Heart left ventricle (tissue), 16 donors: Measurements from ENCODE around the gene SYNGR1. TPM values are rescaled to one million over a fixed set of nuclear protein-coding genes. Genes with fewer than 3 reads are reported as not detected.
"Not testable (repeated sequence)": the region's sequence is repeated elsewhere in the genome, so short reads cannot be mapped to it uniquely, and the experiment has no call there.

ENCODE experiments used
- ATAC-seq, 4 donors: fragments of 200-7000 bp; cut with Tn5 transposase; one replicate each; pipeline ENCODE4 v1.9.1; 2020 to 2022; ENCODE audit warnings: moderate library complexity in 4 of 4, mild to moderate bottlenecking in 3 of 4, moderate number of reproducible peaks in 1 of 4
- DNase-seq, 5 donors: peaks; one replicate each; pipeline ENCODE4 v3.0.0-alpha.2; 2020
- H3K27ac ChIP-seq, 12 donors: fragments of 200-600 bp; sonication (generic) in 4 of 12; one replicate each; pipeline versions ENCODE4 v1.5.0 to v1.8.0; 2016 to 2022; ENCODE audit warnings: mild to moderate bottlenecking in 2 of 12
- H3K27me3 ChIP-seq, 9 donors: fragments of 200-600 bp; sonication (generic) in 2 of 9; one replicate each; pipeline versions ENCODE4 v1.5.1 to v1.8.0; 2016 to 2022; ENCODE audit warnings: mild to moderate bottlenecking in 3 of 9
- H3K36me3 ChIP-seq, 9 donors: fragments of 200-600 bp; sonication (generic) in 2 of 9; one replicate each; pipeline versions ENCODE4 v1.5.0 to v1.8.0; 2018 to 2022; ENCODE audit warnings: mild to moderate bottlenecking in 2 of 9
- H3K4me1 ChIP-seq, 12 donors: fragments of 200-600 bp; sonication (generic) in 4 of 12; one replicate each; pipeline versions ENCODE4 v1.5.0 to v1.8.0; 2016 to 2022; ENCODE audit warnings: mild to moderate bottlenecking in 3 of 12
- H3K4me3 ChIP-seq, 12 donors: fragments of 200-600 bp; sonication (generic) in 4 of 12; one replicate each; pipeline versions ENCODE4 v1.5.0 to v1.8.0; 2017 to 2022; ENCODE audit warnings: mild to moderate bottlenecking in 9 of 12, moderate library complexity in 4 of 12
- H3K9me3 ChIP-seq, 12 donors: fragments of 200-600 bp; sonication (generic) in 4 of 12; one replicate each; pipeline versions ENCODE4 v1.5.0 to v1.8.0; 2016 to 2022; ENCODE audit warnings: mild to moderate bottlenecking in 1 of 12
- CTCF ChIP-seq, 12 donors: fragments of 200-600 bp; sonication (generic) in 4 of 12; IDR thresholded peaks; one replicate each; pipeline versions ENCODE4 v1.5.0 to v1.8.0; 2018 to 2022; ENCODE audit warnings: antibody characterized with exemption in 12 of 12, mild to moderate bottlenecking in 5 of 12
- POLR2A ChIP-seq, 2 donors: fragments of 450-650 bp; IDR thresholded peaks; one replicate each; pipeline ENCODE4 v1.6.1; 2017; ENCODE audit warnings: antibody characterized with exemption in 2 of 2, mild to moderate bottlenecking in 2 of 2, moderate library complexity in 2 of 2
- WGBS, 4 donors: extraction: QIAGEN DNeasy Blood & Tissue Kit in 2 of 4; methylation state at CpG; one replicate each; pipeline versions ENCODE4 v1.1.5 to v1.1.7; 2013 to 2018; 5-methylcytosine and 5-hydroxymethylcytosine counted together
- intact Hi-C, 10 donors: fragments of 100-400 bp; cut with DNase I; formaldehyde crosslinking; loops; one replicate each; pipeline versions ENCODE4 v1.11.1 to v1.14.2; 2022
- polyA plus RNA-seq, 2 donors: library from polyadenylated mRNA; stranded (reverse); fragments of 200-250 nt; gene quantifications; one replicate each; pipeline ENCODE4 v1.2.3, GENCODE V29; 2013
- total RNA-seq, 9 donors: library from RNA; depleted of rRNA in 2 of 9; stranded (reverse); fragments of >200 nt in 2 of 9; fragmentation: NEBNext Ultra II Directional in 3 of 9; extraction: Animal tissue kit (Norgen Biotek cat#: 25700) in 3 of 9; gene quantifications; one replicate each; pipeline versions ENCODE4 v1.1.0 to v1.2.4, GENCODE V29; 2016 to 2023
- donor health status: ischemic (EF 13 %, LVEDD 7.1; RV severe dilation, severe dysfunction).
- donor health status: healthy with polysubstance abuse.
- donor health status: DM: no; HTN: yes; CAD: no.
- donor health status: DM: no; HTN: no; CAD: no.
- donor health status: ischemic (EF 25% LVEDD 6.9; RV normal size, moderate dysfunction).
- donor health status: ischemic (EF 25% LVEDD 5.7; RV mildly dilated, moderate dysfunction).
- donor health status: healthy.
- donor health status: DM: yes; HTN: yes; CAD: no.
- donor health status: ischemic (EF 35%, LVEDD 5.7; RV mildly dilated, moderate dysfunction).
- donor health status: nonischemic (EF 11% LVEDD 7.7; RV severe dilation, severe dysfunction).
- donor health status: DM: yes; HTN: yes; CAD: no.
- donor health status: PGD.
- donor health status: ischemic (EF 29% LVEDD 5.4; RV normal size, mild dysfunction).
- donor health status: nonischemic (EF 23%, LVEDD 6.1; RV moderate dilation, normal function).

SYNGR1 gene
- total and polyA plus RNA-seq, 11 donors, result 20.0 to 49.9 (median 39.3) TPM

DNA sequence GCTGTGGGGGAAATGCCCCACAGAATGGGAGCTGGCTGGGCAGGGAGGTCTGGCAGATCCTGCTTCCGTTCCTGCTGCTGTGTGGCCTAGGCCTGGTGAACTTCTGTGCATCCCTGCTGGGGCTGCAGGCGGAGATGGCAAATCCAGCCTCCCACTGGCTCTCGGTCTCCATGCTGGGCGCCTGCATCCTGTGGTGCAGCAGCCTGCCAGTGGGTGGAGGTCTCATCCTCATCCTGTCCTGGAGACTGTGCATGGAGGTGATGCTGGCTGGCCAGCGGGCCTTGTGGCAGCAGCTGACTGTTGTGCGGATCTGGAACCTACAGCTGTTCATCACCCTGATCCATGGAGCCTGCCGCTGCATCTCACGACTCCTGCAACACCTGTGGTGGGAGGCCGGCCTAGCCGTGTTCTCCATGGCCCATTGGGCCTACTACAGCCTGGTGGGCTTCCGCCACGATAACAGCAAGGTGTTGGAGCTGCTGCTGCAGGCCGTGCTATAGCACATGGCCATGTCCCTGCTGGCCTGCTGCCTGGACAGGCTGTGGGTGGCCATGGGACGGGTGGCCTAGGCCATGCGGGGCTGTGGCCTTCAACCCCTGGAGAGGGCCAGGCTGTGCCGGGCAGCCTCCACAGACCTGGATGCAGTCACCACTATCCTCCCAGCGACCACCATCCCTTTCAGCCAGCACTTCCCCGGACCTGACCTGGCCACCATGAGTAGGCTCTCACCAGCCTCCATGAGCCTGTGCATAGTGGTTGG lies 21.6 kb upstream of the SYNGR1 start:
- intact Hi-C loops, result no loop called here
- Histone ChIP-seq H3K4me1 (peaks cover 0 to 29% (median 0%) of the 10 kb centered on the region in 12 donors), H3K27me3 (no peaks in the 10 kb centered on the region), H3K36me3 (no peaks in the 10 kb centered on the region), H3K9me3 (no peaks in the 10 kb centered on the region), H3K27ac (no peak overlapping the region), H3K4me3 (no peak overlapping the region)
- WGBS, 4 donors, result 87 to 96% (median 91%) methylated on average over 11 to 18 of the region's 18 CpGs
- DNase-seq (no peak), ATAC-seq (peak in 1 of 4 donors; percentile 45)
- TF ChIP-seq POLR2A (IDR thresholded peaks at IDR 0.05) (no peak), CTCF (IDR thresholded peaks at IDR 0.05) (no peak)

DNA sequence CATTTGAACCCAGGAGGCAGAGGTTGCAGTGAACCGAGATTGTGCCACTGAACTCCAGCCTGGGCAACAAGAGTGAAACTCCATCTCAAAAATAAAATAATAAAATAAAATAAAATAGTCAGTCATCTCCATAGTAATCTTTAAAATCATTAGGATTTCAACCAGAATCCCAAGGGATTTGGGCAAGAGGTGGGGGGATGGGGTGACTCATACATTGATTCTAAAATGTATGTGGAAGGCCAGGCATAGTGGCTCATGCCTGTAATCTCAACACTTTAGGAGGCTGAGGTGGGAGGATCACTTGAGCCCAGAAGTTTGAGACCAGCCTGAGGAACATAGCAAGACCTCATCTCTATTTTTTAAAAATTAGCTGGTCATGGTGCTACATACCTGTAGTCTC lies 19.2 kb upstream of the SYNGR1 start:
- H3K4me3 ChIP-seq, H3K36me3 ChIP-seq, H3K9me3 ChIP-seq, ATAC-seq, intact Hi-C loops, DNase-seq, H3K27me3 ChIP-seq, H3K27ac ChIP-seq: not testable (repeated sequence)
- H3K4me1 ChIP-seq, result peaks cover 0 to 29% (median 0%) of the 10 kb centered on the region in 12 donors
- WGBS, 4 donors, result 88 to 100% (median 97%) methylated on average over 1 of the region's 1 CpG

DNA sequence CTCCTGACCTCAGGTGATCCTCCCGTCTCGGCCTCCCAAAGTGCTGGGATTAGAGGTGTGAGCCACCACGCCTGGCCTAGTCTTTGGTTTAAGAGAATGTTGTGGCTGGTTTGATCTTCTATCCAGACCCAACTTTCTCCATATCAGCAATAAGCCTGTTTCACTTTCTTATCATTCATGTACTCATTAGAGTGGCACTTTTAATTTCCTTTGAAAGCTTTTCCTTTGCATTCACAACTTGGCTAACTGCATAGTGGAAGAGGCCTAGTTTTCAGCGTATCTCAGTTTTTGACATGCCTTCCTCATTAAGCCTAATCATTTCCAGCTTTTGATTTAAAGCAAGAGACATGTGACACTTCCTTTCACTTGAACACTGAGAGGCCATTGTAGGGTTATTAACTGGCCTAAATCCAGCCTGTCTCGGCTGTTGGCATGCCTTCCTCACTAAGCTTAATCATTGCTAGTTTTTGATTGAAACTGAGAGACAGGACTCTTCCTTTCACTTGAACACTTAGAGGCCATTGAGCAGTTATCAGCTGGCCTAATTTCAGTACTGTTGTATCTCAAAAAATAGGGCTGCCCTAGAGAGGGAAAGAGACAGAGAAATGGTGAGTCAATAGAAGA lies 17.2 kb upstream of the SYNGR1 start:
- H3K4me1 ChIP-seq, result peaks cover 0 to 29% (median 0%) of the 10 kb centered on the region in 12 donors
- peak overlapping the region in 3 of 12 donors; percentile 5 to 67 (median 22) for H3K27ac ChIP-seq
- DNase-seq (no peak), ATAC-seq (peak in 3 of 4 donors; percentile 14 to 49 (median 20))
- 58 to 65% (median 61%) methylated on average over 5 of the region's 5 CpGs for WGBS, 4 donors
- no peaks in the 10 kb centered on the region for H3K27me3 ChIP-seq
- H3K4me3 ChIP-seq, result no peak overlapping the region
- H3K36me3 ChIP-seq, result no peaks in the 10 kb centered on the region
- TF ChIP-seq POLR2A (IDR thresholded peaks at IDR 0.05), result no peak
- TF ChIP-seq CTCF (IDR thresholded peaks at IDR 0.05), result no peak
- intact Hi-C loops, result no loop called here
- H3K9me3 ChIP-seq, result no peaks in the 10 kb centered on the region

- 89 to 91% (median 90%) methylated on average over 5 of the region's 5 CpGs for WGBS, 4 donors
- ATAC-seq (no peak), DNase-seq (no peak)
These were observed 13.4 kb upstream of the SYNGR1 start for GRCh38 chr22:39336411-39336810.

DNA sequence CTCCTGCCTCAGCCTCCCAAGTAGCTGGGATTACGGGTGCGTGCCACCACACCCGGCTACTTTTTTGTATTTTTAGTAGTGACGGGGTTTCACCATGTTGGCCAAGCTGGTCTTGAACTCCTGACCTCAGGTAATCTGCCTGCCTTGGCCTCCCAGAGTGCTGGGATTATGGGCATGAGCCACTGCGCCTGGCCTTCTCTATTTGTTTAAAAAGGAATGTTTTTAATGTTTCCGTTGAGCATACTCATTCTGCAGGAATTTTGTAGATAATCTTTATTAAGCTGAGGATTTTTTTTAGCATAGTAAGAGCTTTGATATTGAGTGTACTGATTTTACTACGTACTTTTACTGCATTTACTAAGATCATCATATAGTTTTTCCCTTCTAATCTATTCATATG lies 10.0 kb upstream of the SYNGR1 start:
- not testable (repeated sequence) for H3K27me3 ChIP-seq, H3K27ac ChIP-seq, DNase-seq, H3K36me3 ChIP-seq, H3K9me3 ChIP-seq, H3K4me1 ChIP-seq, H3K4me3 ChIP-seq, ATAC-seq
- intact Hi-C loops, result loop anchor here in 6 of 10 donors (5.0 to 10.0 kb wide), 4 partner anchors 175 to 695 kb away; partner anchors contain the start of genes ATF4 (in 3 of the 6) and RPS19BP1 (in 1 of the 6)
- WGBS, 4 donors, result 83 to 86% (median 85%) methylated on average over 7 of the region's 7 CpGs

More at GRCh38 chr22:39336411-39336810, 13.4 kb upstream of the SYNGR1 start:
- Histone ChIP-seq H3K4me1 (peaks cover 0 to 15% (median 0%) of the 10 kb centered on the region in 12 donors), H3K27ac (no peak overlapping the region), H3K36me3 (no peaks in the 10 kb centered on the region), H3K27me3 (no peaks in the 10 kb centered on the region), H3K4me3 (no peak overlapping the region), H3K9me3 (no peaks in the 10 kb centered on the region)
- intact Hi-C loops, result no loop called here
- TF ChIP-seq CTCF (IDR thresholded peaks at IDR 0.05) (no peak), POLR2A (IDR thresholded peaks at IDR 0.05) (no peak)
